HepG2 (cell line): ENCODE measurements around the gene ARHGEF16. TPM values are rescaled to one million over a fixed set of nuclear protein-coding genes. Genes with fewer than 3 reads are reported as not detected.

ENCODE experiments used
- KLF15 ChIP-seq: sonication (generic); formaldehyde crosslinking; IDR thresholded peaks from 2 replicates; pipeline ENCODE4 v1.8.1; 2023; ENCODE audit warnings: borderline replicate concordance, mild to moderate bottlenecking, inconsistent platforms, missing genetic modification reagents, mixed read lengths
- POLR2G ChIP-seq: fragments of 200-400 bp; formaldehyde crosslinking; IDR thresholded peaks from 2 replicates; pipeline ENCODE4 v1.6.1; 2018; ENCODE audit warnings: mild to moderate bottlenecking, low read depth, low read length, moderate library complexity
- ZNF567 ChIP-seq: sonication (generic); formaldehyde crosslinking; IDR thresholded peaks from 2 replicates; pipeline ENCODE4 v1.8.1; 2023; ENCODE audit warnings: mild to moderate bottlenecking, missing genetic modification reagents, borderline replicate concordance
- ZNF674 ChIP-seq: sonication (generic); formaldehyde crosslinking; IDR thresholded peaks from 2 replicates; pipeline ENCODE4 v1.5.0; 2020; ENCODE audit warnings: low read depth, mild to moderate bottlenecking, missing genetic modification reagents
- ZNF850 ChIP-seq: sonication (generic); formaldehyde crosslinking; conservative IDR thresholded peaks from 2 replicates; pipeline ENCODE4 v1.9.0; 2021; ENCODE audit warnings: mild to moderate bottlenecking, missing genetic modification reagents
- polyA plus RNA-seq, 8 experiments: library from polyadenylated mRNA; depleted of rRNA in 3 of 8; stranded (reverse) in 7 of 8; unstranded in 1 of 8; fragments of >200 nt; fragmentation: Illumina TruSeq in 4 of 8; extraction: Trizol in 4 of 8; gene quantifications; 2 replicates each; pipeline versions ENCODE4 v1.2.1 to v1.2.3, GENCODE V29; 2011 to 2016; ENCODE audit warnings: low read depth in 4 of 8, missing spikeins in 1 of 8, mixed read lengths in 1 of 8; ENCODE audit not compliant: insufficient read depth in 1 of 8
- total RNA-seq, 5 experiments: library from RNA; depleted of rRNA; stranded (reverse); fragments of >200 nt; fragmentation: Illumina TruSeq; extraction: Trizol; gene quantifications; 2 replicates each; pipeline ENCODE4 v1.2.3, GENCODE V29; 2016; ENCODE audit warnings: low read depth in 1 of 5
- TF ChIP-seq, protein P1 (sequence below), 2 experiments: IDR thresholded peaks; 2 replicates each; pipeline ENCODE4 v1.6.1; 2011 to 2012; ENCODE audit warnings: low read length in 2 of 2, borderline replicate concordance in 1 of 2, low read depth in 1 of 2, mild to moderate bottlenecking in 1 of 2, moderate library complexity in 1 of 2
- TF ChIP-seq, protein P2 (sequence below): fragments of 450-650 bp; IDR thresholded peaks from 2 replicates; pipeline ENCODE4 v1.6.1; 2017; ENCODE audit warnings: mild to moderate bottlenecking
- TF ChIP-seq, protein P3 (sequence below), 2 experiments: sonication (generic) in 1 of 2; formaldehyde crosslinking in 1 of 2; IDR thresholded peaks; 2 replicates each; pipeline versions ENCODE4 v1.6.1 to v1.9.0; 2014 to 2022; ENCODE audit warnings: antibody characterized with exemption in 1 of 2, borderline replicate concordance in 1 of 2, inconsistent platforms in 1 of 2, low read depth in 1 of 2, missing genetic modification reagents in 1 of 2
- TF ChIP-seq, protein P4 (sequence below): IDR thresholded peaks from 2 replicates; pipeline ENCODE4 v1.6.1; 2016; ENCODE audit warnings: mild to moderate bottlenecking
- TF ChIP-seq, protein P5 (sequence below): sonication (generic); formaldehyde crosslinking; IDR thresholded peaks from 2 replicates; pipeline ENCODE4 v1.5.0; 2020; ENCODE audit warnings: missing genetic modification reagents

The ARHGEF16 gene
- total and polyA plus RNA-seq, 2 of the 13 experiments (the other 11 are each of a cell fraction or from before 2014, with no cell fraction given) = 20.3 to 39.9 TPM

DNA sequence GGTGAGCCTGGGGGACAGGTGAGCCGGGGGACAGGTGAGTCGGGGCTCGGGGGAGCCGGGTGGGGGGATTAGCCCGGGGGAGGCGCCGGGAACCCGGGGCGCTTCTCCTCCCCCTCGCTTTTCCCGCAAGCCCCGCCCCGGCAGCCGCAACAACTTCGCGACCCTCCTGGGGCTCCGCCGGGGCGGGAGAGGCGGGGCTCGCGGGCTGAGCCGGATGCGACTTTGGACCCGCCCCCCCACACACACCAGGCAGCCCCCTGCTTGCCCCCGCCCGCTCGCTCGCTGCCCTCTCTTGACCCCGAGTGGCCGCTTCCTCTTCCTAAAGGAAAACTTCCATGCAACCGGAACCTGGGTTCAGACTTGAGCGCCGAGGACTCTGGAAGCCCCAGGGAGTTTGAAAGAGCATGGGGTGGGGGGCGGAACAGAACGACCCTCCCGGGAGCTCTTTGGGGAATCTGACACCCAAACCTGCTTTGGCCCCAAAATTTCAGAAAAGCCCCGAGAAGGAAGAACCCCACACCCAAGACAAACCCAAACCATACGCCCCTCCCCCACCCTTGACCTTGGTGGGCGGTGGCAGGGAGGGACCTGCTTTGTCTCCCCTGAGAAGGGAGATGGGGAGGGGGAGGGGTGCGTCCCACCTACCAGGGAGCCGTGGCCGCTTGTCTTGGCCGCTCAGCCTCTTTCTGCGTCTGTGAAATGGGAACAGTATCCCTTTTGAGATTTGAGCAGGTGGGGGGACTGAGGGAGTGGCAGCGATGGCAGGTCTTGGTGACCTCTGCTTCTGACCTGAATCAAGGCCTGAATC is 550 bp downstream of the ARHGEF16 start (continued):
- TF ChIP-seq, protein P1, sequence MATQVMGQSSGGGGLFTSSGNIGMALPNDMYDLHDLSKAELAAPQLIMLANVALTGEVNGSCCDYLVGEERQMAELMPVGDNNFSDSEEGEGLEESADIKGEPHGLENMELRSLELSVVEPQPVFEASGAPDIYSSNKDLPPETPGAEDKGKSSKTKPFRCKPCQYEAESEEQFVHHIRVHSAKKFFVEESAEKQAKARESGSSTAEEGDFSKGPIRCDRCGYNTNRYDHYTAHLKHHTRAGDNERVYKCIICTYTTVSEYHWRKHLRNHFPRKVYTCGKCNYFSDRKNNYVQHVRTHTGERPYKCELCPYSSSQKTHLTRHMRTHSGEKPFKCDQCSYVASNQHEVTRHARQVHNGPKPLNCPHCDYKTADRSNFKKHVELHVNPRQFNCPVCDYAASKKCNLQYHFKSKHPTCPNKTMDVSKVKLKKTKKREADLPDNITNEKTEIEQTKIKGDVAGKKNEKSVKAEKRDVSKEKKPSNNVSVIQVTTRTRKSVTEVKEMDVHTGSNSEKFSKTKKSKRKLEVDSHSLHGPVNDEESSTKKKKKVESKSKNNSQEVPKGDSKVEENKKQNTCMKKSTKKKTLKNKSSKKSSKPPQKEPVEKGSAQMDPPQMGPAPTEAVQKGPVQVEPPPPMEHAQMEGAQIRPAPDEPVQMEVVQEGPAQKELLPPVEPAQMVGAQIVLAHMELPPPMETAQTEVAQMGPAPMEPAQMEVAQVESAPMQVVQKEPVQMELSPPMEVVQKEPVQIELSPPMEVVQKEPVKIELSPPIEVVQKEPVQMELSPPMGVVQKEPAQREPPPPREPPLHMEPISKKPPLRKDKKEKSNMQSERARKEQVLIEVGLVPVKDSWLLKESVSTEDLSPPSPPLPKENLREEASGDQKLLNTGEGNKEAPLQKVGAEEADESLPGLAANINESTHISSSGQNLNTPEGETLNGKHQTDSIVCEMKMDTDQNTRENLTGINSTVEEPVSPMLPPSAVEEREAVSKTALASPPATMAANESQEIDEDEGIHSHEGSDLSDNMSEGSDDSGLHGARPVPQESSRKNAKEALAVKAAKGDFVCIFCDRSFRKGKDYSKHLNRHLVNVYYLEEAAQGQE (IDR thresholded peaks at IDR 0.05; ENCODE audit: borderline replicate concordance in 1 of 2, low read depth in 1 of 2, low read length in 2 of 2) = no peak
- TF ChIP-seq KLF15 (CRISPR knock-in tag) (no peak; the same call in 1 of the 2 replicates), ZNF674 (CRISPR knock-in tag) (no peak), ZNF567 (CRISPR knock-in tag) (no peak), POLR2G (peak; percentile 75; the same call in 1 of the 2 replicates), ZNF850 (CRISPR knock-in tag) (no peak)
- TF ChIP-seq, protein P2, sequence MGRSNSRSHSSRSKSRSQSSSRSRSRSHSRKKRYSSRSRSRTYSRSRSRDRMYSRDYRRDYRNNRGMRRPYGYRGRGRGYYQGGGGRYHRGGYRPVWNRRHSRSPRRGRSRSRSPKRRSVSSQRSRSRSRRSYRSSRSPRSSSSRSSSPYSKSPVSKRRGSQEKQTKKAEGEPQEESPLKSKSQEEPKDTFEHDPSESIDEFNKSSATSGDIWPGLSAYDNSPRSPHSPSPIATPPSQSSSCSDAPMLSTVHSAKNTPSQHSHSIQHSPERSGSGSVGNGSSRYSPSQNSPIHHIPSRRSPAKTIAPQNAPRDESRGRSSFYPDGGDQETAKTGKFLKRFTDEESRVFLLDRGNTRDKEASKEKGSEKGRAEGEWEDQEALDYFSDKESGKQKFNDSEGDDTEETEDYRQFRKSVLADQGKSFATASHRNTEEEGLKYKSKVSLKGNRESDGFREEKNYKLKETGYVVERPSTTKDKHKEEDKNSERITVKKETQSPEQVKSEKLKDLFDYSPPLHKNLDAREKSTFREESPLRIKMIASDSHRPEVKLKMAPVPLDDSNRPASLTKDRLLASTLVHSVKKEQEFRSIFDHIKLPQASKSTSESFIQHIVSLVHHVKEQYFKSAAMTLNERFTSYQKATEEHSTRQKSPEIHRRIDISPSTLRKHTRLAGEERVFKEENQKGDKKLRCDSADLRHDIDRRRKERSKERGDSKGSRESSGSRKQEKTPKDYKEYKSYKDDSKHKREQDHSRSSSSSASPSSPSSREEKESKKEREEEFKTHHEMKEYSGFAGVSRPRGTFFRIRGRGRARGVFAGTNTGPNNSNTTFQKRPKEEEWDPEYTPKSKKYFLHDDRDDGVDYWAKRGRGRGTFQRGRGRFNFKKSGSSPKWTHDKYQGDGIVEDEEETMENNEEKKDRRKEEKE = no peak
- TF ChIP-seq, protein P3, sequence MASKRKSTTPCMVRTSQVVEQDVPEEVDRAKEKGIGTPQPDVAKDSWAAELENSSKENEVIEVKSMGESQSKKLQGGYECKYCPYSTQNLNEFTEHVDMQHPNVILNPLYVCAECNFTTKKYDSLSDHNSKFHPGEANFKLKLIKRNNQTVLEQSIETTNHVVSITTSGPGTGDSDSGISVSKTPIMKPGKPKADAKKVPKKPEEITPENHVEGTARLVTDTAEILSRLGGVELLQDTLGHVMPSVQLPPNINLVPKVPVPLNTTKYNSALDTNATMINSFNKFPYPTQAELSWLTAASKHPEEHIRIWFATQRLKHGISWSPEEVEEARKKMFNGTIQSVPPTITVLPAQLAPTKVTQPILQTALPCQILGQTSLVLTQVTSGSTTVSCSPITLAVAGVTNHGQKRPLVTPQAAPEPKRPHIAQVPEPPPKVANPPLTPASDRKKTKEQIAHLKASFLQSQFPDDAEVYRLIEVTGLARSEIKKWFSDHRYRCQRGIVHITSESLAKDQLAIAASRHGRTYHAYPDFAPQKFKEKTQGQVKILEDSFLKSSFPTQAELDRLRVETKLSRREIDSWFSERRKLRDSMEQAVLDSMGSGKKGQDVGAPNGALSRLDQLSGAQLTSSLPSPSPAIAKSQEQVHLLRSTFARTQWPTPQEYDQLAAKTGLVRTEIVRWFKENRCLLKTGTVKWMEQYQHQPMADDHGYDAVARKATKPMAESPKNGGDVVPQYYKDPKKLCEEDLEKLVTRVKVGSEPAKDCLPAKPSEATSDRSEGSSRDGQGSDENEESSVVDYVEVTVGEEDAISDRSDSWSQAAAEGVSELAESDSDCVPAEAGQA (IDR thresholded peaks at IDR 0.05; ENCODE audit: low read depth) = no peak
- TF ChIP-seq, protein P3 (CRISPR knock-in tag; IDR thresholded peaks at IDR 0.05; ENCODE audit: borderline replicate concordance) = no peak
- TF ChIP-seq, protein P4, sequence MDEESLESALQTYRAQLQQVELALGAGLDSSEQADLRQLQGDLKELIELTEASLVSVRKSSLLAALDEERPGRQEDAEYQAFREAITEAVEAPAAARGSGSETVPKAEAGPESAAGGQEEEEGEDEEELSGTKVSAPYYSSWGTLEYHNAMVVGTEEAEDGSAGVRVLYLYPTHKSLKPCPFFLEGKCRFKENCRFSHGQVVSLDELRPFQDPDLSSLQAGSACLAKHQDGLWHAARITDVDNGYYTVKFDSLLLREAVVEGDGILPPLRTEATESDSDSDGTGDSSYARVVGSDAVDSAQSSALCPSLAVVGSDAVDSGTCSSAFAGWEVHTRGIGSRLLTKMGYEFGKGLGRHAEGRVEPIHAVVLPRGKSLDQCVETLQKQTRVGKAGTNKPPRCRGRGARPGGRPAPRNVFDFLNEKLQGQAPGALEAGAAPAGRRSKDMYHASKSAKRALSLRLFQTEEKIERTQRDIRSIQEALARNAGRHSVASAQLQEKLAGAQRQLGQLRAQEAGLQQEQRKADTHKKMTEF (CRISPR knock-in tag) = peak; percentile 72
- TF ChIP-seq, protein P5, sequence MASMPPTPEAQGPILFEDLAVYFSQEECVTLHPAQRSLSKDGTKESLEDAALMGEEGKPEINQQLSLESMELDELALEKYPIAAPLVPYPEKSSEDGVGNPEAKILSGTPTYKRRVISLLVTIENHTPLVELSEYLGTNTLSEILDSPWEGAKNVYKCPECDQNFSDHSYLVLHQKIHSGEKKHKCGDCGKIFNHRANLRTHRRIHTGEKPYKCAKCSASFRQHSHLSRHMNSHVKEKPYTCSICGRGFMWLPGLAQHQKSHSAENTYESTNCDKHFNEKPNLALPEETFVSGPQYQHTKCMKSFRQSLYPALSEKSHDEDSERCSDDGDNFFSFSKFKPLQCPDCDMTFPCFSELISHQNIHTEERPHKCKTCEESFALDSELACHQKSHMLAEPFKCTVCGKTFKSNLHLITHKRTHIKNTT (CRISPR knock-in tag) = no peak
